GM18499 (cell line): ENCODE results near the gene PAX4.

Source experiments
- ATAC-seq: cut with Tn5 transposase; IDR thresholded peaks from one replicate; pipeline ENCODE4 v1.9.1; 2021; ENCODE audit warnings: moderate number of reproducible peaks; ENCODE audit not compliant: insufficient read depth, unreplicated experiment

Gene PAX4, protein sequence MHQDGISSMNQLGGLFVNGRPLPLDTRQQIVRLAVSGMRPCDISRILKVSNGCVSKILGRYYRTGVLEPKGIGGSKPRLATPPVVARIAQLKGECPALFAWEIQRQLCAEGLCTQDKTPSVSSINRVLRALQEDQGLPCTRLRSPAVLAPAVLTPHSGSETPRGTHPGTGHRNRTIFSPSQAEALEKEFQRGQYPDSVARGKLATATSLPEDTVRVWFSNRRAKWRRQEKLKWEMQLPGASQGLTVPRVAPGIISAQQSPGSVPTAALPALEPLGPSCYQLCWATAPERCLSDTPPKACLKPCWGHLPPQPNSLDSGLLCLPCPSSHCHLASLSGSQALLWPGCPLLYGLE

DNA sequence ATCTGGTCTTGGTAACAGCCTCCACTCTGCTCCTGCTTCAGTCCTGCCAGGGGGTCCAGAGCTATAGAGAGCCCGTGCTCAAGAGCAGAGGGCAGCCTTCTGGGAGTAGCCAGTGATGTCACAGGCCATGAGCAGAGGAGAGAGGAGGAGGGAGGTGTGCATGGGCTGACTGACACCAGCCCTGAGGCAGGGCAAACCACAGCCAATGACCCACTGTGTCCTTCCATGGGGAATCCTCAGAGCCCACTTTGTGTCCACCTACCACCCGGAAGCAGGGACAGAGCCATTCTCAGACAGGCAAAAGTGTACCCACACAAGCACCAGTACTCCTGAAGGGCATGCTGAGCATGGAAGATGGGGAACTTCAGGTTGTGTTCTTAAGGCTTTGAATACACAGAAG, at the start of gene PAX4:
Gene PAX4, minus strand, starts transcription at position 101 of the 400 bp plus-strand sequence. CDS start 2,214 bp downstream, outside the sequence.
- ATAC-seq = no peak

DNA sequence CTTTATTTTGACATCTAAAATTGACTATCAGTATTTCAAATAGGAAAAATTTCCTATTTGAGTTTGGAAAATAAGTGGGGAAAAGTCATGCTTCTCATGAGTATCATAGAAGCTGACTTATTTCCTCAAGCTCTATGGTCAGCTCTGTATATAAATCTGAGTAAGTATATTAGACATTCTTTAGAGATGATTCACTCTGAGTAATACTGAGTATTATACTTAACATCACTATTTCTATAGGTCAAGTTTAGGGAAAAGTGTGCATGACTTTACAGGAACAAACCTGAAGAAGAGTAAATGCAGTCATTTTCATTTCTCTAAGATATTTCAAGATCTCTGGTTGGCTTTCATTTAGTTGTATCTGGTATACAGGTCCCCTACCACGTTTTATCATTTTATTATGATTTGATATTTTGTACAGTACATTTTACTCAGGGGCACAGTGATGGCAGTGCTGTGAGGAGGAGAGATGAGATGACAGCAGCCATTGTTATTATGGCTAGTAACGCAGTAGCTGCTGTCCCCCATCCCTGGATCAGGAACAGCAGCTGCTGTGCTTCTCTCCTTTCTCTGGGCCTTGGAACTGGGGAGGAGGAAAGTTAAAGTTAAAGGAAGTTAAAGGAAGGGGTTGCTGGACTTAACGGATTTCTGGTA, 49.2 kb upstream of the PAX4 start:
- no peak for ATAC-seq

DNA sequence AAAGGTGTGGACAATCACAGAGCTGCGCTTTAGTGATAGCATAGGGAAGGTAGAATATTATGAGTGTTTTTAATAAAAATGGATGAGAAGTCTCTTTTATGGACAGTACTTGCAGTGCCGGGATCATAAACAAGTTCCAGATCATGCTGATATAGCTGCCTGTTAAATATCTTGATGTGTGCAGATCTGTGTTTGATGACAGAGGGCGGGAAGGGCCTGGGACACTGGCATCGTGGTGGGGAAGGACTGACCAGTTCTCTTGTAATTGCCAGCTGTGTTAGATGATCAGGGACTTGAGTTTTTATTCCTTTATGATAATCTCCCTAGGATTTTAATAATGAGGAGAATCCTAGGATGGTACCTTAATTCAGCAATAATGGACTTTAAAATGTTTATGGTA, 48.7 kb upstream of the PAX4 start:
- ATAC-seq = no peak

DNA sequence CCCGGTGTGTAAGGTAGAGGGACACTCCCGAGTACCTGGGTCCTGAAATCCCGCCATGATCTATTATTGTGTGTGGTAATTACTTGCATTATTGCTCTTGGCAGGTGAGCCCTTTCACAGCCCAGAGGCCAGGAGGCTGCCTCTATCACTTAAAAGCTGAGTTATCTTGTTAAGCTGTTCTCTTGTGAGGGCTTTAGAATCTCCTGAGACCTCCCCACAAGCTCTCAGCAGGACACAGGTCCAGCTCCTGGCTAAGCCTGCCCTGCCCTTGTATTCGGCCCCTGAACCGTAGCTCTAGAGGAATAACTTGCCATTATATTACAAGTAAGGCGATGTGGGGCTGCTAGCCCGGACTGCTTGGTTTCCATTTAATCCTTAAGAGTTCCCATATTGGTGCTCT, 48.0 kb upstream of the PAX4 start:
- ATAC-seq = no peak

DNA sequence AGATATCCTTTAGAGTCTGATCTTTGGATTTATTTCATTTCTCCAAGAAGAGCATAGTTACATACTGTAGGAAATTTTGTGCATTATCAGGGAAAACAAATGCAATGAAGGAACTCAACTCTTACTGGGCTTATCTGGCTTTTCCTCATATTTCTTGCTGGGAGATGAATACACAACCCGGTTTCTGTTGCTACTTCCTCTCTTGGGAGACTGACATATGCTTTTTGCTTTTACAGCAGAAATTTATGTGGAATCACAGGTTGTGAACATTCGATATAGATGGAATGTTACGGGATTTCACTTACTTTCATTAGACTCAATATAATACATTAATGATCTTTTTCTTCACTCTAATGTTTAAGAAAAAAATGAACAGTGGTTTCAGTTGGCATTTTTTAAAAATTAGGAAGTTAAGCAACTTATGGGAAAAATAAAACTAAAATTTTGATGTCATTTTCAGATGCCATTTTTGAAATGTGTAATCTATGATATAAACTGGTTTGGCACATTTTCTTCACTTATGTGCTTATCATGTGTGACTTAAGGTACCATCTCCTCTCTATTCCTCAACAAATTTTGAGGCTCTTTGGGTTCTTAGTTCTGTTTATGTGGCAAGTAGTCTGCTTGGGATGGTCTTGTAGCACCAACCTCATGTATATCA, 41.2 kb upstream of the PAX4 start:
- no peak for ATAC-seq

DNA sequence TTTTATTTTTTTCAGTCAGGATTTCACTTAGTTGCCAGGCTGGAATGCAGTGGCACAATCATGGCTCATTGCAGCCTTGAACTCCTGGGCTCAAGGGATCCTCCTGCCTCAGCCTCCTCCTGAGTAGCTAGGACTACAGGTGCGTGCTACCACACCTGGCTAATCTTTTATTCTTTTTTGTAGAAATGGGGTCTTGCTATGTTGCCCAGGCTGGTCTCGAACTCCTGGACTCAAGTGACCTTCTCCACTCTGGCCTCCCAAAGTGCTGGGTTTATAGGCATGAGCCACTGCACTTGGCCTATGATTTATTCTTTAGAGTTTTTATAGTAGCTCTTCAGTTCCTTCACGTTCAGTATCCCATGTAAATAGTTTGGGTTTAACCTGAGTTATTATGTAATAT, 39.6 kb upstream of the PAX4 start:
- ATAC-seq = no peak

DNA sequence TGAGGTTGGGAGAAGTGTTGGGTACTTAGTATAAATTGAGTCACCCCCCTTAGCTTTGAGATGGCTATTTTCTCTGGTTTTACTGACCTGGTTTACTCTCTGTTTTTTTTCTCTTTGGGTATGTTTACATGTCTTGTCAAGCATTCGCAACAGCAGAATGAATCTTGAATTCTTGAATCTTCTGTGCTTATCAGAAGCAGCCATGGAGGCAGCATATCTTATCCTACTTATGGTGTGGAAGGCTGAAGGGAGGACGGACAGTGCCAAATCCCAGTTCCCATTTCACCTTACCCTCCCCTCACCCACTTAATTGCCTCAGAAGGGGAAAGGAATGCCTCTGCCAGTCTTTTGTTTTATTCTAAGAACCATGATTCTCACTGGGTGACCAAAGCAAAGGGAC, 37.8 kb upstream of the PAX4 start:
- ATAC-seq = no peak

DNA sequence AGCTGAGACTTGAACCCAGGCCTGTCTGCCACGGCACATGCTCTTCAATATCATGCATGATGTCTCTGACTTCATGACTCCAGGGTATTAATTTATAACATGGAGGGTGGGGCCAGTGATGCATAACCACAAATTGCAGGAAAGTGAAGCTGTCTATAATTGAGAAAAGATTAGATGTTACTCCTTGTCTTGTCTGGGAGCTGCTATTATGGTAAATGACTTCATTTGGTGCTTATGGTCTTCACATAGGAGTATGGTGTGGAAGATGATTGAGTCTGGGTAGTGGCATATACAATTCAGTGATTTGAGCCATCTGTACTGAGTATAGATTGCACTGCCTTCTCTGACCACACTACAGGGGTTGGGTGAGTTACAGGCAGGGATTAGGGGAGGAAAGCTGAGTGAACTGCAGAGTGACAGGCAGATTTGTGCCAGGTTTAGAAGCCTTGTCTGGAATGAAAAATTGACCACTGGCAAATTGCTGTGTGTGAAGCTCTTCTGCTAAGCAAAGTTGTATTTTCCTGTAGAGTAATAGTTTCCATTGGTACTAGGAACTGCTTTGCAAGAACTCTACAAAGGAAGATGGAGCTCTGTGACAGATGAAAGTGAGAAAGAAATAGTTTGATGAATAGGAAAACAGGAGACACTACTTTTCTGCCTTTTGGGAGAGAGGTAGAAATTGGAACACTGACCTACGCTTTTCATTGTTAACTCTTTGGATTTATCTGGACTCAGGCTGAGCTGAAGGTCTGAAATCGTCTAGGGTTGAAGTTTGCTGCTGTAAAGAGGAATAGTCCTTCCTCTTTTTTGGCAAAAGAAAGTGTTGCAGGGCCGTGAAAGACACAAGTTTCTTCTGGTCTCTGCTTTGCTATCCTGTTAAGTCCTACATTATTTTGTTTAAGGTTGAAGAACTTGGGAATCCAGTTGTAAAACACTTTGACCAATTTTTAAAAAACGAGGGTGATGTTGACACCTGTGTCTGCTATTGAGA, 36.8 kb upstream of the PAX4 start:
- ATAC-seq = no peak

DNA sequence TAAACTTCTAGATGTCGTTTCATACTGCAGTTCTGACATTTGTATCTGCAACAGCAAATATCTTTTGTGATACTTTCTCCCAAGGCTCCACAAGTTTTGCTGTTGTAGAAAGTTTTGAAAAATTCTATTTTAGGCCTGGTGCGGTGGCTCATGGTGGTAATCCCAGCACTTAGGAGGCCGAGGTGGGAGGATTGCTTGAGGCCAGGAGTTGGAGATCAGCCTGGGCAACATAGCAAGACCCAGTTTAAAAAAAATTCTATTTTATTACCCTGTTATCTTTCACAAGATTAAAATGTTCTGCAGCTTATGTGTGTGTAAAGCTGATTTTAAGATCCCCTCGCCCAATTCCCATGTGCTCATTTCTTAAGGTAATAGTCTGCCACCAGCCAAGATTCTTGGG, 35.5 kb upstream of the PAX4 start:
- ATAC-seq = no peak

DNA sequence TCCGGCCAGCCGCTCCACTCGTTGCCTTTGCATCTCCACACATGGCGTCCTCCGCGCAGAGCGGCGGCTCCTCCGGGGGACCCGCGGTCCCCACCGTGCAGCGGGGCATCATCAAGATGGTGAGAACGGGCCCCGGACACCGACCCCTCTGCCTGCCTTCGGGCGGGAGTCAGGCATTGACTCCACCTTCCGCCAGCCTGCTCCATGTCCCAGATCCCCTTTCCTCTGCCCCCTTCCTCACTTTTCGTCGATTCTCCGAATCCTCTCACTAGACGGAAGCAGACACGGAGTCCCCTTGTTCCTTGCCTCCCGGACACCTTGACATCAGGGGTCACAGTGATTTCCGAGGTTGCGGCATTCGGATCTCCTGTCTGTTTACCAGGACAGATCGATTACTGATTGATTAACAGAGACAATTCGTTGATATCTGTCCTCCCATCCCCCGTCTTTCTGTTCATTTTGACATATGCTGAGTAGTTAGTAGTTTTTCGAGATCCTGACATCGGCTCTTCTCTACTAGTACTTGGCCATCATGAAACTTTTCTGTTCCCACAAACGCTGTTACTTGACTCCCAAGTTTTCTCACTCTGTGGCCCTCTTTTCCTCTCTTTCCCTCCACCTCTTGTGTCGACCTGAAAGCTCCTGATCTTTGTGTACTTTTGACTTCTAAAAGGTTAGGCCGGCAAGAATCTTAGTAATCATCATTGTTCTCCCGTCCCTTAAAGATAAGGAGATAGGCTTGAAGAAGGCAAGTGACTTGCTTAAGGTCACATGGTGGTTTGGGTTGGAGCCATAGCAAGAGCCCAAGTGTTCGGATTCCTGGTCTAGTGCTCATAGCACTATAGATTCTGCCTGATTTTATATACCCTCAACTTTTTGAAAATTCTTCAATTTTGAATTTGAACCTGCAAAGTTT, 34.6 kb upstream of the PAX4 start:
- ATAC-seq = peak; percentile 6

DNA sequence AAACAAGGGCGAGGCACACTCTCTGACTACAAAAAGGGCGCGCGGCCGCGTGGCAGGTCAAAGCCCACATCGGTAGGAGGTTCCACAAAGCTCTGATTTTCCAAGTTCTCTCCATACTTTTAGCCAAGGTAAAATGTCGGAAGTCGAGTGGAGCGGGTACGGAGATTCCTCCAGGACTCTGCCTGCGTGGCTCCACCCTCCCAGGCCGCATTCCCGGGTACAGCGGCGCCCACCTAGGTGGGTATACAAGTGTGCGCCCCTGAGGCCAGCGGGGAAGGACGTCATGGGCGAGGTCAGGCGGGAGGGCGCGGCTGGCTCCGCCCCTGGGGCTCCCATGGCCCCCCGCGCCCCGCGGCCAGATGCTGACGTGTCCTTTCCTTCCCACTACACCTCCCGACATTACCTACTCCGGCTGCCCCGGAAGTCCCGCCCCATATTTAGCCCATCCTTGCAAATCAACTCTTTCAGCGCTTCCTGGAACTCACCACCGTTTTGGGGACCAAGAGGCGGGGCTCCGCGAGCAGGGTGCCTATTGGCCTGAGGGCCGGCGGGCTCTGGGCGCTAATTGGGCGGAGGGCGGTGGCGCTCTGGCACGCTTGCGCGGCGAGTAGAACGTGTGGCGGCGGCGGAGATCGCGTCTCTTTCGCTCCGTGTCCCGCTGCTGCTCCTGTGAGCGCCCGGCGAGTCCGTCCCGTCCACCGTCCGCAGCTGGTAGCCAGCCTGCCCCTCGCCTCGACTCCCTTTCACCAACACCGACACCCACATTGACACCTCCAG, 33.8 kb upstream of the PAX4 start, which contains the start of gene SND1:
Gene SND1, plus strand, starts transcription at position 639 of the 777 bp plus-strand sequence. CDS start 180 bp downstream, outside the sequence.
- ATAC-seq = peak; percentile 95

DNA sequence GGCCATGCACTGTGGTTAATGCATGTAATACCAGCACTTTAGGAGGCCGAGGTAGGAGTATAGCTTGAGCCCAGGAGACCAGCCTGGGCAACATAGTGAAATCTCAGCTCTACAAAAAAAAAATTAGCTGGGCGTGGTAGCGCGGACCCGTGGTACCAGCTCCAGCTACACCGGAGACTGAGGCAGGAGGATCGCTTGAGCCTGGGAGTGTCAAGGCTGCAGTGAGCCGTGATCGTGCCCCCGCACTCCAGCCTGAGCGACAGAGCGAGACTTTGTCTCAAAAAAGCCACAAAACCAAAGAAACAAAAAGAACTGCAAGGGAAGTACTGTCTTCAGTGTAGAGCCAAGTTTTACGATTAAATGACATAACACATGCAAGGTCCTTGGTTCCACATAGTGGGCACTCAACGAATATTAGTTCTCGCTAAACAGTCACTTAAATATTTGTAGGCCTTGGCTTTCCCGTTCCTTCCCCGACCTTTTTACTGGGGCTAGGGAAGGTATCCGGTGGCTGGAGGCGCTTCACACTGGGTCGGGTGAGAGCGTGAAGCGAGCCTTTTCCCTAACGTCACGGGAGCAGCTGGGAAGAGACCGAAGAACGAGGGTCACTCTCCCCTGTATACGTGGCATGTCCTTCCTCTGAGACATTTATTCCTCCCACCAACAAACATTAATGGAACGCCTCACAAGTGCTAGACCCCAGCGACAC, 33.1 kb upstream of the PAX4 start:
- no peak for ATAC-seq

DNA sequence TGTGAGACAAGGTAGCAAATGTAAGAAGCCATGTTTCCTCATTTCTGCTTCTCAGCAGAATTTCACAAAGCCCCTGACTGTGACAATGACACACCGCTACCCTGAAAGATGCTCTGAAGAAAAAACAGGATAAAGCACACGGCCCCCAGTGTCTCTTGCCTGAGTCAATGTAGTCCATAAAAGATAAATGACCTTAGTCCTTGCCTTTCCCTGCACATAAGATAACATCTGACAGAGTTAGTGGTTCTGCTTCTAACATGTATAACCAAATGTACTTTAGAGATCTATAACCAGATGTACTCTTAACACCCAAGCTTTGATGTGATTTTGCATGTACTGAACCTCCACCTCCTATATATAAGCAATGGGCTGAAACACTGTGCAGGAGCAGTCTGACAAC, 31.0 kb upstream of the PAX4 start:
- ATAC-seq = no peak

DNA sequence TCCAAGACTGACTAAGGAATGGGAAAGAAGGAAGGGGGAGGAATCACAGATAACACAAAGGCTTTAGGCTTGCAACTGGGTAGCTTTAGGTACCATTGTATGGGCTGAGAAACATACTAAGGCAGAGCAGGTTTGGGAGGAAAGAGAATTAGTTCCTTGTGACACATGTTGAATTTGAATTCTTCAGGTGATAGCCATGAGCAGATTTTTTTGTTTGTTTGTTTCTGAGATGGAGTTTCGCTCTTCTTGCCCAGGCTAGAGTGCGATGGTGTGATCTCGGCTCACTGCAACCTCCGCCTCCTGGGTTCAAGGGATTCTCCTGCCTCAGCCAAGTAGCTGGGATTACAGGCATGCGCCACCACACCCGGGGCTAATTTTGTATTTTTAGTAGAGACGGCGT, 29.7 kb upstream of the PAX4 start:
- no peak for ATAC-seq

DNA sequence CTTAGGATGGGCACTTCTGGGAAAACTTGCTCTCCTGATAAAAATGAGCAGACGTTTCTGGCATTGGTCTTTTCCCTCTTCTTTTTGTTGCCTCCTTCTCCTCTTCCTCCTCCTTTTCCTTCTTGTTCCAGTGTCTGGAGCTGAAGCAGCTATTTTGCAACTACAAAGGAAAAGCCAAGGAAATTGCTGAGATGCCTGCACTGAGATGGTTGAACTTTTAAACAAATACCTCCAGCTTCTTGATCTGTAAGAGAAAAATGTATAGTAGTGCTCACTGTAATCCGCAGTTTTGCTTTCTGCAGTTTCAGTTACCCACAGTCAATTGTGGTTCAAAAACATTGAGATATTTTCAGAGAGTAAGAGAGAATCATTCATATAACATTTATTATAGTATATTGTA, 26.5 kb upstream of the PAX4 start:
- ATAC-seq = no peak

DNA sequence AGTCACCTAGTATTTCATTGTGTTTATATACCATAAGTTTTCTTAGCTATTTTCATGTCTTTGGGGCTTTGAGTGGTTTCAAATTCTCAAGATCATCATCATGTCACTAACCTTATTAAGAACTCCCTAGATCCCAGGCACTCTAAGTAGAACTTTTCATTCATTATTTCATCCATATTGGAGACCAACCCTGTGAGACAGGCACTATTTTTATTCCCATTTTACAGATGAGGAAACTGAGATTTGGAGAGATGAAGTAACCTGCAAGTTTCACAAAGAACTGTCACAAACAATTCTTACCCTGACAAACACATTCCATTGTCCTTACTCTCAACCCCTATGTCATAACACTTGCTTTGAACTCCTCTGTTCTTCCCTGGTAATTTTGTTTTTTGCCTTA, 20.3 kb upstream of the PAX4 start:
- no peak for ATAC-seq

DNA sequence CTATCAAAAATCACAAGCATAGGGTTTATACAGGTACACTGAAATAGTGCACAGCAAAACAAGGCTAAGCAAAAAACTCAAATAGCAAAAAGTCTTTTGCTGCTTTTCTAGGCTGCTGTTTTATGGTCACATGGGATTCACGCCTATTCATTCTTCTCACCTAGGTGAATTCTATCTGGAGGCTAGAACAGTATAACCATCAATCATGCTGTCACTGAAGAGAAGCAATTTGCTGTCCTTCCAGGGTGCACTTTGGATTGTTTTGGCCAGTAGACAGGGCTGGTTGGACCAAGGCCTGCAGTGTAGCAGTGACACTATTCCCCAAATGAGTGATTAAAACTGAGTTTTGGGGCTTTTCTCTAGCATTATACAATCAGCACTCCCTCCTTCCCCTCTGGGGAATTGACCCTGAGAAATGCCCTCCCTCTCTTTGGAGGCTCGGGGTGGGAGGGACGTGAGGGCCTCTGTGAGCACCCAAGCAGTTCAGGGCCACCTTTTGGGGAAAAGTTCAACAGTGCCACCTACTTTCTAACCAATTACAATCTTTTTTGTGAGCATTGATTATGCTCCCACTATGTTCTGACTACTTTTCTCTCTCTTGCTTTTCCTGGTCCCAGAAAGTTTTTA, 17.8 kb upstream of the PAX4 start:
- ATAC-seq = no peak
